ENCODE results near the gene HTD2. TPM values are rescaled to one million over a fixed set of nuclear protein-coding genes. Genes with fewer than 3 reads are reported as not detected.

The HTD2 gene
- total and polyA plus RNA-seq, 9 of the 15 experiments (the other 6 are each of a cell fraction or from before 2014, with no cell fraction given): 1.8 to 22.8 (median 9.6) TPM

- peak; percentile 89 for TF ChIP-seq ZBTB40 (IDR thresholded peaks at IDR 0.05)
- no peak for TF ChIP-seq ZBTB40 (CRISPR knock-in tag; IDR thresholded peaks at IDR 0.05)
- TF ChIP-seq ZNF384 (IDR thresholded peaks at IDR 0.05; ENCODE audit: low read depth, low read length): no peak
- TF ChIP-seq ATF7 (IDR thresholded peaks at IDR 0.05): peak; percentile 99
- peak in 1 of 2 experiments; percentile 72; a peak in 1 of 4 replicates for TF ChIP-seq ARNT (IDR thresholded peaks at IDR 0.05)
- peak; percentile 81 for TF ChIP-seq POLR2B (IDR thresholded peaks at IDR 0.05; ENCODE audit: low read depth, partially characterized antibody)
- 0 out of 2 replicates have a peak, but pooled peaks have one; percentile 5 for TF ChIP-seq MAFG (tag; conservative IDR thresholded peaks at IDR 0.05)
- peak; percentile 57 for TF ChIP-seq TAF1 (IDR thresholded peaks at IDR 0.05; ENCODE audit: control insufficient read depth, extremely low read depth, insufficient read depth, low read length, severe bottlenecking)
- no peak for TF ChIP-seq ARID3B (CRISPR knock-in tag; IDR thresholded peaks at IDR 0.05; ENCODE audit: borderline replicate concordance)
- TF ChIP-seq CTBP1 (IDR thresholded peaks at IDR 0.05; ENCODE audit: borderline replicate concordance): peak; percentile 64
- no peak for TF ChIP-seq ZNF280A (IDR thresholded peaks at IDR 0.05; ENCODE audit: low read depth, partially characterized antibody)
- peak; percentile 75 for TF ChIP-seq FOXM1 (IDR thresholded peaks at IDR 0.05; ENCODE audit: low read depth)
- TF ChIP-seq FOXM1 (CRISPR knock-in tag; IDR thresholded peaks at IDR 0.05; ENCODE audit: low read depth): no peak
Observed at GRCh38 chr3:58305882-58306711, at the start of gene HTD2, which contains the start of gene RPP14 (continued).

Data from K562 (cell line).